ENCODE data around the gene THSD4.
A peak's percentile ranks its signal among the peaks of the same experiment; 100 is the strongest.
"Not testable (repeated sequence)": the region's sequence is repeated elsewhere in the genome, so short reads cannot be mapped to it uniquely, and the experiment has no call there.

Gene THSD4

GRCh38 chr15:71352125-71352524, 236.9 kb downstream of the THSD4 start:
- no peak for DNase-seq (ENCODE audit: low spot score)

GRCh38 chr15:71352765-71353164, 237.5 kb downstream of the THSD4 start:
- no peak for DNase-seq (ENCODE audit: low spot score)

GRCh38 chr15:71353171-71353570, 237.9 kb downstream of the THSD4 start:
- DNase-seq (ENCODE audit: low spot score): no peak

GRCh38 chr15:71355268-71355667, 240.0 kb downstream of the THSD4 start:
- no peak for DNase-seq (ENCODE audit: low spot score)

GRCh38 chr15:71357321-71357732, 242.1 kb downstream of the THSD4 start:
- no peak for DNase-seq (ENCODE audit: low spot score)

GRCh38 chr15:71357967-71358366, 242.7 kb downstream of the THSD4 start:
- no peak for DNase-seq (ENCODE audit: low spot score)

GRCh38 chr15:71359246-71359645, 244.0 kb downstream of the THSD4 start:
- no peak for DNase-seq (ENCODE audit: low spot score)

GRCh38 chr15:71362556-71362955, 247.3 kb downstream of the THSD4 start:
- DNase-seq (ENCODE audit: low spot score): no peak

GRCh38 chr15:71362987-71363968, 248.0 kb downstream of the THSD4 start:
- no peak for DNase-seq (ENCODE audit: low spot score)

GRCh38 chr15:71364117-71364584, 248.9 kb downstream of the THSD4 start:
- no peak for DNase-seq (ENCODE audit: low spot score)

- no peak for DNase-seq (ENCODE audit: low spot score)
These were observed 251.3 kb downstream of the THSD4 start for GRCh38 chr15:71366522-71366921.

GRCh38 chr15:71366926-71367325, 251.7 kb downstream of the THSD4 start:
- DNase-seq (ENCODE audit: low spot score): no peak

GRCh38 chr15:71367737-71368136, 252.5 kb downstream of the THSD4 start:
- not testable (repeated sequence) for DNase-seq (ENCODE audit: low spot score)

GRCh38 chr15:71372769-71373168, 257.5 kb downstream of the THSD4 start:
- DNase-seq (ENCODE audit: low spot score): not testable (repeated sequence)

- DNase-seq (ENCODE audit: low spot score): no peak
These were observed 258.6 kb downstream of the THSD4 start for GRCh38 chr15:71373917-71374316.

- DNase-seq (ENCODE audit: low spot score): peak; percentile 22
These were observed 259.5 kb downstream of the THSD4 start for GRCh38 chr15:71374607-71375352.

GRCh38 chr15:71375934-71376333, 260.7 kb downstream of the THSD4 start:
- no peak for DNase-seq (ENCODE audit: low spot score)

- no peak for DNase-seq (ENCODE audit: low spot score)
These were observed 264.6 kb downstream of the THSD4 start for GRCh38 chr15:71379893-71380292.

- no peak for DNase-seq (ENCODE audit: low spot score)
These were observed 265.1 kb downstream of the THSD4 start for GRCh38 chr15:71380345-71380744.

GRCh38 chr15:71384501-71384900, 269.2 kb downstream of the THSD4 start:
- DNase-seq (ENCODE audit: low spot score): no peak

- no peak for DNase-seq (ENCODE audit: low spot score)
These were observed 269.8 kb downstream of the THSD4 start for GRCh38 chr15:71385026-71385425.

- DNase-seq (ENCODE audit: low spot score): no peak
These were observed 270.2 kb downstream of the THSD4 start for GRCh38 chr15:71385457-71385856.

- DNase-seq (ENCODE audit: low spot score): no peak
These were observed 270.7 kb downstream of the THSD4 start for GRCh38 chr15:71386005-71386404.
